ENCODE measurements around the gene IL1R2.

IL1R2 gene

GRCh38 chr2:101958061-101958460 lies 33.7 kb upstream of the IL1R2 start:
- H3K27ac ChIP-seq (ENCODE audit: low read depth, low read length), result peak overlapping the region; percentile 52
- H3K36me3 ChIP-seq (ENCODE audit: control insufficient read depth in 5 of 5, insufficient read depth in 5 of 5, low read length in 5 of 5), result no peaks in the 10 kb centered on the region
- H3K9ac ChIP-seq (ENCODE audit: low read length in 5 of 5), result no peak overlapping the region
- no peak overlapping the region for H3K4me3 ChIP-seq (ENCODE audit: low read depth in 1 of 5, low read length in 5 of 5)
- H3K9me3 ChIP-seq (ENCODE audit: control insufficient read depth in 5 of 5, low read length in 5 of 5), result no peaks in the 10 kb centered on the region
- H3K27me3 ChIP-seq (ENCODE audit: control insufficient read depth in 5 of 5, insufficient read depth in 4 of 5, low read length in 5 of 5), result no peaks in the 10 kb centered on the region
- H3K4me1 ChIP-seq (ENCODE audit: control insufficient read depth in 5 of 5, insufficient read depth in 5 of 5, low read length in 5 of 5), result peaks cover 7 to 61% (median 45%) of the 10 kb centered on the region in 5 donors

- Histone ChIP-seq H3K4me3 (ENCODE audit: low read depth in 1 of 5, low read length in 5 of 5) (peak overlapping the region in 1 of 5 donors; percentile 46), H3K27ac (ENCODE audit: low read depth, low read length) (peak overlapping the region; percentile 100), H3K4me1 (ENCODE audit: control insufficient read depth in 5 of 5, insufficient read depth in 5 of 5, low read length in 5 of 5) (peaks cover 7 to 64% (median 45%) of the 10 kb centered on the region in 5 donors), H3K36me3 (ENCODE audit: control insufficient read depth in 5 of 5, insufficient read depth in 5 of 5, low read length in 5 of 5) (no peaks in the 10 kb centered on the region), H3K27me3 (ENCODE audit: control insufficient read depth in 5 of 5, insufficient read depth in 4 of 5, low read length in 5 of 5) (no peaks in the 10 kb centered on the region), H3K9me3 (ENCODE audit: control insufficient read depth in 5 of 5, low read length in 5 of 5) (no peaks in the 10 kb centered on the region), H3K9ac (ENCODE audit: low read length in 5 of 5) (peak overlapping the region in 4 of 5 donors; percentile 6 to 66 (median 52))
Measured at GRCh38 chr2:101960819-101961337, 30.9 kb upstream of the IL1R2 start.

GRCh38 chr2:101961338-101962191 lies 30.2 kb upstream of the IL1R2 start:
- peaks cover 7 to 57% (median 40%) of the 10 kb centered on the region in 5 donors for H3K4me1 ChIP-seq (ENCODE audit: control insufficient read depth in 5 of 5, insufficient read depth in 5 of 5, low read length in 5 of 5)
- peak overlapping the region; percentile 46 to 67 (median 66) for H3K9ac ChIP-seq (ENCODE audit: low read length in 5 of 5)
- peak overlapping the region in 2 of 5 donors; percentile 41 to 56 for H3K4me3 ChIP-seq (ENCODE audit: low read depth in 1 of 5, low read length in 5 of 5)
- no peaks in the 10 kb centered on the region for H3K27me3 ChIP-seq (ENCODE audit: control insufficient read depth in 5 of 5, insufficient read depth in 4 of 5, low read length in 5 of 5)
- H3K36me3 ChIP-seq (ENCODE audit: control insufficient read depth in 5 of 5, insufficient read depth in 5 of 5, low read length in 5 of 5), result no peaks in the 10 kb centered on the region
- peak overlapping the region; percentile 100 for H3K27ac ChIP-seq (ENCODE audit: low read depth, low read length)
- no peaks in the 10 kb centered on the region for H3K9me3 ChIP-seq (ENCODE audit: control insufficient read depth in 5 of 5, low read length in 5 of 5)

- Histone ChIP-seq H3K36me3 (ENCODE audit: control insufficient read depth in 5 of 5, insufficient read depth in 5 of 5, low read length in 5 of 5) (no peaks in the 10 kb centered on the region), H3K9me3 (ENCODE audit: control insufficient read depth in 5 of 5, low read length in 5 of 5) (no peaks in the 10 kb centered on the region), H3K9ac (ENCODE audit: low read length in 5 of 5) (no peak overlapping the region), H3K4me1 (ENCODE audit: control insufficient read depth in 5 of 5, insufficient read depth in 5 of 5, low read length in 5 of 5) (peaks cover 7 to 51% (median 38%) of the 10 kb centered on the region in 5 donors), H3K4me3 (ENCODE audit: low read depth in 1 of 5, low read length in 5 of 5) (peak overlapping the region in 4 of 5 donors; percentile 5 to 56 (median 33)), H3K27me3 (ENCODE audit: control insufficient read depth in 5 of 5, insufficient read depth in 4 of 5, low read length in 5 of 5) (no peaks in the 10 kb centered on the region), H3K27ac (ENCODE audit: low read depth, low read length) (peak overlapping the region; percentile 100)
Measured at GRCh38 chr2:101962309-101962708, 29.5 kb upstream of the IL1R2 start.

GRCh38 chr2:101963198-101963597 lies 28.6 kb upstream of the IL1R2 start:
- H3K4me3 ChIP-seq (ENCODE audit: low read depth in 1 of 5, low read length in 5 of 5), result no peak overlapping the region
- no peaks in the 10 kb centered on the region for H3K36me3 ChIP-seq (ENCODE audit: control insufficient read depth in 5 of 5, insufficient read depth in 5 of 5, low read length in 5 of 5)
- H3K4me1 ChIP-seq (ENCODE audit: control insufficient read depth in 5 of 5, insufficient read depth in 5 of 5, low read length in 5 of 5), result peaks cover 9 to 55% (median 45%) of the 10 kb centered on the region in 5 donors
- no peaks in the 10 kb centered on the region for H3K9me3 ChIP-seq (ENCODE audit: control insufficient read depth in 5 of 5, low read length in 5 of 5)
- H3K9ac ChIP-seq (ENCODE audit: low read length in 5 of 5), result no peak overlapping the region
- H3K27me3 ChIP-seq (ENCODE audit: control insufficient read depth in 5 of 5, insufficient read depth in 4 of 5, low read length in 5 of 5), result no peaks in the 10 kb centered on the region
- H3K27ac ChIP-seq (ENCODE audit: low read depth, low read length), result peak overlapping the region; percentile 100

GRCh38 chr2:101967826-101968513 lies 23.8 kb upstream of the IL1R2 start:
- Histone ChIP-seq H3K9ac (ENCODE audit: low read length in 5 of 5) (no peak overlapping the region), H3K4me1 (ENCODE audit: control insufficient read depth in 5 of 5, insufficient read depth in 5 of 5, low read length in 5 of 5) (peaks cover 2 to 20% (median 17%) of the 10 kb centered on the region in 5 donors), H3K4me3 (ENCODE audit: low read depth in 1 of 5, low read length in 5 of 5) (no peak overlapping the region), H3K36me3 (ENCODE audit: control insufficient read depth in 5 of 5, insufficient read depth in 5 of 5, low read length in 5 of 5) (no peaks in the 10 kb centered on the region), H3K27me3 (ENCODE audit: control insufficient read depth in 5 of 5, insufficient read depth in 4 of 5, low read length in 5 of 5) (no peaks in the 10 kb centered on the region), H3K27ac (ENCODE audit: low read depth, low read length) (no peak overlapping the region), H3K9me3 (ENCODE audit: control insufficient read depth in 5 of 5, low read length in 5 of 5) (peaks cover 0 to 9% (median 2%) of the 10 kb centered on the region in 5 donors)

GRCh38 chr2:101969723-101970122 lies 22.0 kb upstream of the IL1R2 start:
- no peak overlapping the region for H3K27ac ChIP-seq (ENCODE audit: low read depth, low read length)
- no peaks in the 10 kb centered on the region for H3K27me3 ChIP-seq (ENCODE audit: control insufficient read depth in 5 of 5, insufficient read depth in 4 of 5, low read length in 5 of 5)
- peaks cover 2 to 29% (median 24%) of the 10 kb centered on the region in 5 donors for H3K4me1 ChIP-seq (ENCODE audit: control insufficient read depth in 5 of 5, insufficient read depth in 5 of 5, low read length in 5 of 5)
- peaks cover 0 to 9% (median 2%) of the 10 kb centered on the region in 5 donors for H3K9me3 ChIP-seq (ENCODE audit: control insufficient read depth in 5 of 5, low read length in 5 of 5)
- no peaks in the 10 kb centered on the region for H3K36me3 ChIP-seq (ENCODE audit: control insufficient read depth in 5 of 5, insufficient read depth in 5 of 5, low read length in 5 of 5)
- no peak overlapping the region for H3K9ac ChIP-seq (ENCODE audit: low read length in 5 of 5)
- H3K4me3 ChIP-seq (ENCODE audit: low read depth in 1 of 5, low read length in 5 of 5), result no peak overlapping the region

GRCh38 chr2:101970901-101971300 lies 20.9 kb upstream of the IL1R2 start:
- Histone ChIP-seq H3K27me3 (ENCODE audit: control insufficient read depth in 5 of 5, insufficient read depth in 4 of 5, low read length in 5 of 5) (no peaks in the 10 kb centered on the region), H3K9ac (ENCODE audit: low read length in 5 of 5) (no peak overlapping the region), H3K9me3 (ENCODE audit: control insufficient read depth in 5 of 5, low read length in 5 of 5) (peaks cover 0 to 9% (median 2%) of the 10 kb centered on the region in 5 donors), H3K4me1 (ENCODE audit: control insufficient read depth in 5 of 5, insufficient read depth in 5 of 5, low read length in 5 of 5) (peaks cover 2 to 29% (median 24%) of the 10 kb centered on the region in 5 donors), H3K4me3 (ENCODE audit: low read depth in 1 of 5, low read length in 5 of 5) (no peak overlapping the region), H3K36me3 (ENCODE audit: control insufficient read depth in 5 of 5, insufficient read depth in 5 of 5, low read length in 5 of 5) (no peaks in the 10 kb centered on the region), H3K27ac (ENCODE audit: low read depth, low read length) (no peak overlapping the region)

- Histone ChIP-seq H3K27me3 (ENCODE audit: control insufficient read depth in 5 of 5, insufficient read depth in 4 of 5, low read length in 5 of 5) (no peaks in the 10 kb centered on the region), H3K9ac (ENCODE audit: low read length in 5 of 5) (no peak overlapping the region), H3K27ac (ENCODE audit: low read depth, low read length) (no peak overlapping the region), H3K4me1 (ENCODE audit: control insufficient read depth in 5 of 5, insufficient read depth in 5 of 5, low read length in 5 of 5) (peaks cover 2 to 29% (median 24%) of the 10 kb centered on the region in 5 donors), H3K9me3 (ENCODE audit: control insufficient read depth in 5 of 5, low read length in 5 of 5) (peaks cover 0 to 9% (median 2%) of the 10 kb centered on the region in 5 donors), H3K36me3 (ENCODE audit: control insufficient read depth in 5 of 5, insufficient read depth in 5 of 5, low read length in 5 of 5) (no peaks in the 10 kb centered on the region), H3K4me3 (ENCODE audit: low read depth in 1 of 5, low read length in 5 of 5) (no peak overlapping the region)
Measured at GRCh38 chr2:101971836-101972235, 19.9 kb upstream of the IL1R2 start.

Data from subcutaneous abdominal adipose tissue (tissue), 5 donors.